ENCODE data around the gene ZNF81. TPM values are rescaled to one million over a fixed set of nuclear protein-coding genes. Genes with fewer than 3 reads are reported as not detected.

ZNF81 gene
- total and polyA plus RNA-seq, 2 of the 13 experiments (the other 11 are each of a cell fraction or from before 2014, with no cell fraction given), result 1.4 to 3.2 TPM

DNA sequence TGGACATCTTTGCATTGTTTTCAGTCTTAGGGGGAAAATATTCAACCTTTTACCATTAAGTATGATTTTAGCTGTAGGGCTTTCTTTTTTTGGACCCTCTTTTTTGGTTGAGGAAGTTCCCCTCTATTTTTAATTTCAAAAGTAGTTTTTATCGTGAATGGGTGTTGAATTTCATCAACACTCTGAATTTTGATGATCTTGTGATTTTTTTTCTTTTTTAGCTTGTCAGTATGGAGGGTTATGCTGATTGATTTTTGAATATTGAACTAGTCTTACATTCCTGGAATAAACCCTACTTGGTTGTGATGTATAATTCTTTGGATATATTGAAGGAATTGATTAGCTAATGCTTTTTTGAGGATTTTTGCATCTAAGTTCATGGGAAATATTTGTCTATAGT lies 1.7 kb downstream of the ZNF81 start:
- ATAC-seq, result no peak
- FAIRE-seq, result no peak
- Histone ChIP-seq H3K9ac (ENCODE audit: insufficient read depth, low read depth, low read length) (no peak overlapping the region), H3K36me3 (replicated peaks in 1 of 2; ENCODE audit: control insufficient read depth in 1 of 2, insufficient read depth in 2 of 2, low read length in 2 of 2) (no peaks in the 10 kb centered on the region), H2AFZ (ENCODE audit: low read length) (no peak overlapping the region), H3K4me1 (ENCODE audit: insufficient read depth, low read length) (peaks cover 6% of the 10 kb centered on the region; the same call in 1 of the 2 replicates), H3K79me2 (ENCODE audit: insufficient read depth, low read length) (no peaks in the 10 kb centered on the region), H3K27me3 (ENCODE audit: control insufficient read depth in 1 of 2, insufficient read depth in 2 of 2, low read length in 2 of 2) (no peaks in the 10 kb centered on the region), H3K9me3 (ENCODE audit: low read length) (no peaks in the 10 kb centered on the region), H3K4me3 (replicated peaks in 1 of 3; ENCODE audit: insufficient read depth in 1 of 3, low read depth in 2 of 3, low read length in 3 of 3) (no peak overlapping the region), H3K4me2 (ENCODE audit: low read depth, low read length) (no peak overlapping the region), H3K27ac (ENCODE audit: extremely low read length, insufficient read depth, low read length) (no peak overlapping the region), H4K20me1 (ENCODE audit: insufficient read depth, low read length) (no peaks in the 10 kb centered on the region)
- DNase-seq (ENCODE audit: low spot score), result no peak
- TF ChIP-seq MAFK (conservative IDR thresholded peaks at IDR 0.05 in 1 of 2, IDR thresholded peaks at IDR 0.05 in 1 of 2; ENCODE audit: low read length in 2 of 2) (0 out of 4 replicates have a peak, but pooled peaks have one; percentile 4 to 13), ZNF678 (CRISPR knock-in tag; IDR thresholded peaks at IDR 0.05) (no peak)
- CTCF ChIA-PET (ENCODE audit: low intra/inter-chr PET ratio, low total read pairs), result no interaction called here
- 84% methylated on average over 1 of the region's 1 CpG for WGBS (ENCODE audit: low lambda C conversion rate)
- intact Hi-C loops (cut with micrococcal nuclease; ENCODE audit: unreplicated experiment), result no loop called here
- BruUV-seq (replicated peaks), result no TSS peak
- POLR2A ChIA-PET, result no interaction called here
- in situ Hi-C loops (cut with HindIII; ENCODE audit: extremely low pct_ligation_motif_present, low pct_unique_long_range_greater_than_20kb), result no loop called here

DNA sequence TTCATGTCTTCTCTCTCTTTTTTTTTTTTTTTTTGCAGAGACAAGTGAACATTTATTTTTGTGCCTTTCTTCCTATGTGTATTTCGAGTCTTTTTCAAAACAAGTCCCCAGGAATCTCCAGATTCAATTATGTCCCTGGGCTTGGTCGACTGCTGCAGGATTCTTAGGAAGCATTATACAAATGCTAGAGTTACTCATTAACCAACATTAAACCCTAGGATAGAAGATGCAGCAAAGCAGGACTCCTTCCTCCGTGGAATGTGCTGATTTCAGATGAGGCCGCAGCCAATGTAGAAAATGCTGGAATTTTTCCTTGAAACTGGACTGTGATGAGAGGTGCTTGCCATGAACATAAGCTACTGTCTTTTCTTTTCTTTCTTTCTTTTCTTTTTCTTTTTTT lies 3.4 kb downstream of the ZNF81 start:
- intact Hi-C loops (cut with micrococcal nuclease; ENCODE audit: unreplicated experiment), result no loop called here
- Histone ChIP-seq H2AFZ (ENCODE audit: low read length) (no peak overlapping the region), H3K4me1 (ENCODE audit: insufficient read depth, low read length) (peaks cover 6% of the 10 kb centered on the region; the same call in 1 of the 2 replicates), H3K4me2 (ENCODE audit: low read depth, low read length) (no peak overlapping the region), H3K9me3 (ENCODE audit: low read length) (no peaks in the 10 kb centered on the region), H3K79me2 (ENCODE audit: insufficient read depth, low read length) (no peaks in the 10 kb centered on the region), H3K27me3 (ENCODE audit: control insufficient read depth in 1 of 2, insufficient read depth in 2 of 2, low read length in 2 of 2) (no peaks in the 10 kb centered on the region), H3K4me3 (replicated peaks in 1 of 3; ENCODE audit: insufficient read depth in 1 of 3, low read depth in 2 of 3, low read length in 3 of 3) (no peak overlapping the region), H4K20me1 (ENCODE audit: insufficient read depth, low read length) (no peaks in the 10 kb centered on the region), H3K36me3 (replicated peaks in 1 of 2; ENCODE audit: control insufficient read depth in 1 of 2, insufficient read depth in 2 of 2, low read length in 2 of 2) (no peaks in the 10 kb centered on the region), H3K27ac (ENCODE audit: extremely low read length, insufficient read depth, low read length) (no peak overlapping the region), H3K9ac (ENCODE audit: insufficient read depth, low read depth, low read length) (no peak overlapping the region)
- no peak for ATAC-seq
- CTCF ChIA-PET (ENCODE audit: low intra/inter-chr PET ratio, low total read pairs), result no interaction called here
- no peak for DNase-seq (ENCODE audit: low spot score)
- POLR2A ChIA-PET, result no interaction called here
- TF ChIP-seq MAF1 (CRISPR knock-in tag; IDR thresholded peaks at IDR 0.05; ENCODE audit: borderline replicate concordance), result no peak
- in situ Hi-C loops (cut with HindIII; ENCODE audit: extremely low pct_ligation_motif_present, low pct_unique_long_range_greater_than_20kb), result no loop called here
- 66% methylated on average over 4 of the region's 4 CpGs for WGBS (ENCODE audit: low lambda C conversion rate)
- FAIRE-seq, result no peak
- no TSS peak for BruUV-seq (replicated peaks)
